Endothelial cell of umbilical vein (primary cell): Measurements from ENCODE around the gene GPR34. TPM values are rescaled to one million over a fixed set of nuclear protein-coding genes. Genes with fewer than 3 reads are reported as not detected.

Experiments used
- BruUV-seq: library from RNA; stranded (reverse); fragments of 400-500 nt; replicated peaks from 2 replicates; lab custom pipeline; 2021; lab: Mats Ljungman, UMichigan
- CTCF ChIA-PET: fragments of 300-600, 350-600 bp; sonication (Branson Sonifier 250); formaldehyde crosslinking; loops from one replicate; lab custom pipeline; 2021; ENCODE audit warnings: antibody characterized with exemption, inconsistent platforms; lab: Charles Lee
- POLR2A ChIA-PET: fragments of 300-600, 350-600 bp; sonication (Branson Sonifier 250); formaldehyde crosslinking; loops from one replicate; lab custom pipeline; 2021; ENCODE audit warnings: antibody characterized with exemption, inconsistent platforms; lab: Charles Lee
- DNase-seq: peaks from one replicate; pipeline ENCODE4 v3.0.0-alpha.2; 2011; ENCODE audit warnings: low read depth, low spot score
- FAIRE-seq: peaks from 2 replicates; lab custom pipeline; 2011; peaks lifted over from hg19 to GRCh38; lab: Jason Lieb, UNC
- H2AFZ ChIP-seq: 2 replicates; pipeline ENCODE4 v1.6.0; 2012; ENCODE audit warnings: low read depth, low read length, control low read depth, inconsistent platforms
- H3K27ac ChIP-seq: 2 replicates; pipeline ENCODE4 v1.5.1; 2011; ENCODE audit warnings: low read depth, mild to moderate bottlenecking, control low read depth, low read length, moderate library complexity; ENCODE audit not compliant: insufficient read depth
- H3K27me3 ChIP-seq, 2 experiments: 2 replicates each; pipeline versions ENCODE4 v1.6.0 to v1.6.1; 2011; ENCODE audit warnings: low read length in 2 of 2, mixed read lengths in 1 of 2; ENCODE audit not compliant: control insufficient read depth in 2 of 2, insufficient read depth in 2 of 2
- H3K36me3 ChIP-seq, 2 experiments: 2 replicates in 1 of 2; 3 replicates in 1 of 2; pipeline ENCODE4 v1.5.1; 2011; ENCODE audit warnings: low read length in 2 of 2, mild to moderate bottlenecking in 1 of 2, moderate library complexity in 1 of 2; ENCODE audit not compliant: control insufficient read depth in 2 of 2, insufficient read depth in 2 of 2; ENCODE audit errors: extremely low read depth in 1 of 2
- H3K4me1 ChIP-seq: 3 replicates; pipeline ENCODE4 v1.5.1; 2011; ENCODE audit warnings: mild to moderate bottlenecking, low read length; ENCODE audit not compliant: control insufficient read depth, insufficient read depth; ENCODE audit errors: extremely low read depth
- H3K4me2 ChIP-seq: 2 replicates; pipeline ENCODE4 v1.6.1; 2011; ENCODE audit warnings: low read length, control low read depth, mixed read lengths; ENCODE audit not compliant: insufficient read depth
- H3K4me3 ChIP-seq, 3 experiments: fragments of 200-600 bp in 1 of 3; sonication (generic), shearing (Covaris generic) in 1 of 3; replicated peaks in 1 of 3; 2 replicates each; pipeline ENCODE4 v1.5.1; 2011 to 2016; ENCODE audit warnings: control low read depth in 3 of 3, low read length in 3 of 3, mild to moderate bottlenecking in 2 of 3, inconsistent platforms in 1 of 3, low read depth in 1 of 3, moderate library complexity in 1 of 3; ENCODE audit not compliant: insufficient read depth in 1 of 3
- H3K79me2 ChIP-seq: 2 replicates; pipeline ENCODE4 v1.6.0; 2012; ENCODE audit warnings: low read length, inconsistent platforms; ENCODE audit not compliant: control insufficient read depth, insufficient read depth
- H3K9ac ChIP-seq: replicated peaks from 2 replicates; pipeline ENCODE3; 2011; ENCODE audit warnings: low read length, control low read depth; ENCODE audit not compliant: insufficient read depth; ENCODE audit errors: extremely low read depth
- H3K9me1 ChIP-seq: replicated peaks from 3 replicates; pipeline ENCODE4 v1.6.0; 2011; ENCODE audit warnings: mild to moderate bottlenecking, low read length; ENCODE audit not compliant: control insufficient read depth, insufficient read depth; ENCODE audit errors: extremely low read depth
- H3K9me3 ChIP-seq: replicated peaks from 2 replicates; pipeline ENCODE4 v1.5.1; 2012; ENCODE audit warnings: low read length, inconsistent platforms; ENCODE audit not compliant: control insufficient read depth, insufficient read depth
- H4K20me1 ChIP-seq: replicated peaks from 2 replicates; pipeline ENCODE3; 2011; ENCODE audit warnings: mild to moderate bottlenecking, low read length; ENCODE audit not compliant: control insufficient read depth, insufficient read depth; ENCODE audit errors: extremely low read depth
- CTCF ChIP-seq, 2 donors: IDR thresholded peaks; 1 replicate in 1 of 2; 2 replicates in 1 of 2; pipeline ENCODE4 v1.5.1; 2011; ENCODE audit warnings: low read length in 2 of 2, mild to moderate bottlenecking in 2 of 2, moderate library complexity in 2 of 2, control low read depth in 1 of 2, inconsistent platforms in 1 of 2, low read depth in 1 of 2; ENCODE audit not compliant: insufficient read depth in 1 of 2; ENCODE audit errors: extremely low read depth in 1 of 2
- EZH2 ChIP-seq: IDR thresholded peaks from 2 replicates; pipeline ENCODE4 v1.6.1; 2012; ENCODE audit warnings: borderline replicate concordance, low read depth, mild to moderate bottlenecking, moderate library complexity, low read length, inconsistent platforms; ENCODE audit not compliant: severe bottlenecking
- FOS ChIP-seq: IDR thresholded peaks from 2 replicates; pipeline ENCODE4 v1.6.1; 2011; ENCODE audit warnings: mild to moderate bottlenecking, low read length, moderate library complexity, borderline replicate concordance; ENCODE audit not compliant: insufficient read depth
- GATA2 ChIP-seq: IDR thresholded peaks from 2 replicates; pipeline ENCODE4 v1.7.0; 2011; ENCODE audit warnings: low read depth, mild to moderate bottlenecking, moderate library complexity, mixed read lengths, low read length; ENCODE audit not compliant: insufficient read length, insufficient read depth
- JUN ChIP-seq: IDR thresholded peaks from 2 replicates; pipeline ENCODE4 v1.6.1; 2011; ENCODE audit warnings: borderline replicate concordance, low read depth; ENCODE audit not compliant: insufficient read length, insufficient read depth
- MYC ChIP-seq: IDR thresholded peaks from one replicate; pipeline ENCODE4 v1.6.1; 2011; ENCODE audit warnings: mild to moderate bottlenecking, low read depth, low read length
- POLR2A ChIP-seq: IDR thresholded peaks from 2 replicates; pipeline ENCODE4 v1.6.1; 2012; ENCODE audit warnings: low read depth, mild to moderate bottlenecking, control low read depth, low read length
- POLR2AphosphoS5 ChIP-seq: IDR thresholded peaks from 2 replicates; pipeline ENCODE4 v1.6.1; 2012; ENCODE audit warnings: low read depth, mild to moderate bottlenecking, control low read depth, low read length, moderate library complexity; ENCODE audit not compliant: insufficient read depth
- dilution Hi-C: fragments of 300-500 bp; cut with MboI; formaldehyde crosslinking; loops from one replicate; pipeline ENCODE4 v1.15.0; 2019; ENCODE audit warnings: low sequenced_read_pairs; ENCODE audit not compliant: extremely low pct_ligation_motif_present
- intact Hi-C: fragments of 100-400 bp; cut with micrococcal nuclease; formaldehyde crosslinking; loops from one replicate; pipeline ENCODE4 v1.10.0; 2022
- polyA plus RNA-seq, 4 experiments: library from polyadenylated mRNA; depleted of rRNA in 3 of 4; stranded (reverse) in 3 of 4; unstranded in 1 of 4; fragments of >200 nt; gene quantifications; 2 replicates each; pipeline versions ENCODE4 v1.2.1 to v1.2.3, GENCODE V29; 2011 to 2012; ENCODE audit warnings: missing spikeins in 1 of 4
- total RNA-seq: library from RNA; stranded (reverse); gene quantifications from 2 replicates; pipeline ENCODE4 v1.2.3, GENCODE V29; 2021
- TF ChIP-seq, protein P1 (sequence below): IDR thresholded peaks from 2 replicates; pipeline ENCODE4 v1.6.1; 2011; ENCODE audit not compliant: insufficient read depth, insufficient read length

GPR34 gene
- total and polyA plus RNA-seq, 2 donors (not counting 3 experiments of a cell fraction or from before 2014, with no cell fraction given), result not detected

GRCh38 chrX:41732260-41732659, 43.5 kb downstream of the GPR34 start:
- Histone ChIP-seq H3K4me2 (no peak overlapping the region), H3K4me3 (no peak overlapping the region), H3K27me3 (no peaks in the 10 kb centered on the region), H3K4me1 (no peaks in the 10 kb centered on the region), H3K9ac (no peak overlapping the region), H3K36me3 (no peaks in the 10 kb centered on the region), H3K27ac (no peak overlapping the region), H3K79me2 (no peaks in the 10 kb centered on the region), H3K9me1 (no peaks in the 10 kb centered on the region), H4K20me1 (no peaks in the 10 kb centered on the region), H3K9me3 (no peaks in the 10 kb centered on the region), H2AFZ (no peak overlapping the region)
- no peak for FAIRE-seq
- no peak for DNase-seq
- TF ChIP-seq EZH2, result no peak
- TF ChIP-seq MYC, result no peak
- TF ChIP-seq CTCF (IDR thresholded peaks at IDR 0.05; ENCODE audit: extremely low read depth in 1 of 2, insufficient read depth in 1 of 2, low read depth in 1 of 2, low read length in 2 of 2), result no peak
- no peak for TF ChIP-seq POLR2AphosphoS5
- no peak for TF ChIP-seq FOS
- TF ChIP-seq POLR2A, result no peak
- TF ChIP-seq GATA2, result no peak
- TF ChIP-seq, protein P1, sequence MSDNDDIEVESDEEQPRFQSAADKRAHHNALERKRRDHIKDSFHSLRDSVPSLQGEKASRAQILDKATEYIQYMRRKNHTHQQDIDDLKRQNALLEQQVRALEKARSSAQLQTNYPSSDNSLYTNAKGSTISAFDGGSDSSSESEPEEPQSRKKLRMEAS, result no peak
- no peak for TF ChIP-seq JUN
- ChIA-PET CTCF (no interaction called here), POLR2A (no interaction called here)
- dilution Hi-C loops, result no loop called here
- no TSS peak for BruUV-seq
- intact Hi-C loops, result no loop called here
